K562 (cell line): Measurements from ENCODE around the gene PEX3. TPM values are rescaled to one million over a fixed set of nuclear protein-coding genes. Genes with fewer than 3 reads are reported as not detected.

Experiments
- ARID2 ChIP-seq: fragments of 450-650 bp; IDR thresholded peaks from 2 replicates; pipeline ENCODE4 v1.6.1; 2017; ENCODE audit warnings: antibody characterized with exemption, mild to moderate bottlenecking
- BRD4 ChIP-seq: fragments of 200-600 bp; sonication (generic); IDR thresholded peaks from 2 replicates; pipeline ENCODE4 v1.6.1; 2017; ENCODE audit warnings: inconsistent platforms
- BRF1 ChIP-seq: IDR thresholded peaks from 3 replicates; pipeline ENCODE4 v1.6.1; 2011; ENCODE audit warnings: borderline replicate concordance, mild to moderate bottlenecking; ENCODE audit not compliant: insufficient read length; ENCODE audit errors: extremely low read depth
- CREM ChIP-seq: IDR thresholded peaks from 2 replicates; pipeline ENCODE4 v1.6.1; 2014; ENCODE audit warnings: antibody characterized with exemption, low read depth
- ETS2 ChIP-seq: IDR thresholded peaks from 2 replicates; pipeline ENCODE4 v1.6.1; 2016; ENCODE audit warnings: borderline replicate concordance, missing genetic modification characterization, mild to moderate bottlenecking, moderate library complexity, missing compliant biosample characterization; ENCODE audit not compliant: poor library complexity, severe bottlenecking
- GTF2A2 ChIP-seq: IDR thresholded peaks from 2 replicates; pipeline ENCODE4 v1.6.1; 2016; ENCODE audit warnings: mild to moderate bottlenecking, missing genetic modification characterization, missing compliant biosample characterization
- HSF4 ChIP-seq: fragments of 250-450 bp; sonication (Bioruptor Pico); IDR thresholded peaks from 2 replicates; pipeline ENCODE4 v2.1.2; 2022; ENCODE audit warnings: mild to moderate bottlenecking, moderate library complexity, borderline replicate concordance
- RBM17 ChIP-seq: fragments of 200-400 bp; formaldehyde crosslinking; IDR thresholded peaks from 2 replicates; pipeline ENCODE4 v1.6.1; 2017; ENCODE audit warnings: low read depth, mild to moderate bottlenecking, low read length, borderline replicate concordance
- XRCC3 ChIP-seq: fragments of 450-650 bp; IDR thresholded peaks from 2 replicates; pipeline ENCODE4 v1.6.1; 2017; ENCODE audit warnings: mild to moderate bottlenecking, moderate library complexity
- ZBTB9 ChIP-seq: fragments of 450-650 bp; formaldehyde crosslinking; IDR thresholded peaks from 2 replicates; pipeline ENCODE4 v1.4.0; 2020; ENCODE audit warnings: mild to moderate bottlenecking, moderate library complexity
- ZFPM2 ChIP-seq: fragments of 250-450 bp; sonication (Bioruptor Pico); IDR thresholded peaks from 2 replicates; pipeline ENCODE4 v1.5.1; 2022; ENCODE audit warnings: mild to moderate bottlenecking
- polyA plus RNA-seq, 8 experiments: library from polyadenylated mRNA; depleted of rRNA in 4 of 8; stranded (reverse) in 5 of 8; unstranded in 3 of 8; fragments of >200 nt; fragmentation: Nextera tagmentation in 2 of 8; fragmentation: Illumina TruSeq in 1 of 8; extraction: Ambion mirVana in 2 of 8; extraction: Trizol in 1 of 8; gene quantifications; 2 replicates each; pipeline versions ENCODE4 v1.2.1 to v1.2.3, GENCODE V29; 2011 to 2014; ENCODE audit warnings: inconsistent platforms in 1 of 8, missing spikeins in 1 of 8
- total RNA-seq, 7 experiments: library from RNA; depleted of rRNA in 6 of 7; stranded (reverse); fragments of >200 nt in 6 of 7; fragmentation: Illumina TruSeq in 2 of 7; extraction: Trizol in 2 of 7; gene quantifications; 2 replicates each; pipeline versions ENCODE4 v1.2.1 to v1.2.3, GENCODE V29; 2011 to 2021; ENCODE audit warnings: low replicate concordance in 1 of 7
- TF ChIP-seq, protein P1 (sequence below): sonication (generic); formaldehyde crosslinking; IDR thresholded peaks from 2 replicates; pipeline ENCODE4 v1.8.0; 2023; ENCODE audit warnings: mild to moderate bottlenecking, missing genetic modification reagents
- TF ChIP-seq, protein P2 (sequence below): fragments of 450-650 bp; formaldehyde crosslinking; IDR thresholded peaks from 2 replicates; pipeline ENCODE4 v1.4.0; 2020; ENCODE audit warnings: mild to moderate bottlenecking, mixed read lengths
- TF ChIP-seq, protein P3 (sequence below): sonication (generic); formaldehyde crosslinking; IDR thresholded peaks from 2 replicates; pipeline ENCODE4 v1.8.1; 2023; ENCODE audit warnings: mild to moderate bottlenecking, missing genetic modification reagents

Gene PEX3
- total and polyA plus RNA-seq, 9 of the 15 experiments (the other 6 are each of a cell fraction or from before 2014, with no cell fraction given) = 17.3 to 69.6 (median 32.7) TPM

DNA sequence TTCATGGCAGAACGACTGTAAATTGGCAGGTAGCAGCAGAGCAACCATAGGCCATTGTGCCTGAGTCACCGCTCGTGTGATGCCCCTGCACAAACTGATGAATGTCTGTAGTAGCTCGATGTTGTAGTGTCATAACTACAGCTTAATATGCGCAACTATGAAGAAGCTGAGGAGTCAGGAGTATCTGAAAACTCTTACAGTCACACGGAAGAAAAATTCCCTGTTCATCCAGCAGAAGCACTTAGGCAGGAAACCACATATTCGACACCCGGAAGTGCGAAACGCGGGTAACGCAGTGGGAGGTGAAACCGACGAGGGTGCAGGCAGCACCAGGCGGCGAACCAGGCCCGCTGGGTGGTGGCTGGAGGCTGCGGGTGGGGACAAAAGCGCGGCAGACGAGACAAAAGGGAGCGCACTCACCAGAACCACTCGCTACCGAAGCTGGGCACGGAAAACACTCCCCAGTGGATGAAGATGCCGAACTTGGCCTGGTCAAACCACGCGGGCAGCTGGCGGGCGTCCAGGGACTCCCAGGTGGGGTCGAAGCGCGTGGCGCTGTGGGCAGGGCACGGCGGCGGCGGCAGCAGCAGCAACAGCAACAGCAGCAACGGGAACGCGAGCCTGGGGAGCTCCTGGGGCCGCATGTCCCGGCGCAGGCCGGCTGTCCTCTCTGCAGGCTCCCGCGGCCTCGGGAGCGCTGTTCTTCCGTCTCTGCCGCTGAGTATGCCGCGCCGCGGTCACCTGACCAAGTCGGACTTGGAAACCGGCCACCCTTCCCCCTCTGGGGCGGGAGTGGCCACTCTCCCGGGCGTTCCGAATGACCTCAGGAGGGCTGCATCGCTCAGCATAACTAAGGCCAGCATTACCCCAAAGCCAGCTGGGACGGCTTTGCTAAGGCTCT lies 60.6 kb downstream of the PEX3 start, which contains the start of gene FUCA2 (continued):
- TF ChIP-seq, protein P1, sequence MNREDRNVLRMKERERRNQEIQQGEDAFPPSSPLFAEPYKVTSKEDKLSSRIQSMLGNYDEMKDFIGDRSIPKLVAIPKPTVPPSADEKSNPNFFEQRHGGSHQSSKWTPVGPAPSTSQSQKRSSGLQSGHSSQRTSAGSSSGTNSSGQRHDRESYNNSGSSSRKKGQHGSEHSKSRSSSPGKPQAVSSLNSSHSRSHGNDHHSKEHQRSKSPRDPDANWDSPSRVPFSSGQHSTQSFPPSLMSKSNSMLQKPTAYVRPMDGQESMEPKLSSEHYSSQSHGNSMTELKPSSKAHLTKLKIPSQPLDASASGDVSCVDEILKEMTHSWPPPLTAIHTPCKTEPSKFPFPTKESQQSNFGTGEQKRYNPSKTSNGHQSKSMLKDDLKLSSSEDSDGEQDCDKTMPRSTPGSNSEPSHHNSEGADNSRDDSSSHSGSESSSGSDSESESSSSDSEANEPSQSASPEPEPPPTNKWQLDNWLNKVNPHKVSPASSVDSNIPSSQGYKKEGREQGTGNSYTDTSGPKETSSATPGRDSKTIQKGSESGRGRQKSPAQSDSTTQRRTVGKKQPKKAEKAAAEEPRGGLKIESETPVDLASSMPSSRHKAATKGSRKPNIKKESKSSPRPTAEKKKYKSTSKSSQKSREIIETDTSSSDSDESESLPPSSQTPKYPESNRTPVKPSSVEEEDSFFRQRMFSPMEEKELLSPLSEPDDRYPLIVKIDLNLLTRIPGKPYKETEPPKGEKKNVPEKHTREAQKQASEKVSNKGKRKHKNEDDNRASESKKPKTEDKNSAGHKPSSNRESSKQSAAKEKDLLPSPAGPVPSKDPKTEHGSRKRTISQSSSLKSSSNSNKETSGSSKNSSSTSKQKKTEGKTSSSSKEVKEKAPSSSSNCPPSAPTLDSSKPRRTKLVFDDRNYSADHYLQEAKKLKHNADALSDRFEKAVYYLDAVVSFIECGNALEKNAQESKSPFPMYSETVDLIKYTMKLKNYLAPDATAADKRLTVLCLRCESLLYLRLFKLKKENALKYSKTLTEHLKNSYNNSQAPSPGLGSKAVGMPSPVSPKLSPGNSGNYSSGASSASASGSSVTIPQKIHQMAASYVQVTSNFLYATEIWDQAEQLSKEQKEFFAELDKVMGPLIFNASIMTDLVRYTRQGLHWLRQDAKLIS (CRISPR knock-in tag) = peak; percentile 86; the same call in 1 of the 2 replicates
- TF ChIP-seq XRCC3 (no peak), GTF2A2 (tag) (no peak), HSF4 (CRISPR knock-in tag) (no peak), BRF1 (no peak), ARID2 (no peak), RBM17 (no peak), ETS2 (tag) (no peak), CREM (peak; percentile 67), ZBTB9 (CRISPR knock-in tag) (peak; percentile 73; the same call in 1 of the 2 replicates), ZFPM2 (CRISPR knock-in tag) (no peak; the same call in 1 of the 2 replicates), BRD4 (peak; percentile 94)
- TF ChIP-seq, protein P2, sequence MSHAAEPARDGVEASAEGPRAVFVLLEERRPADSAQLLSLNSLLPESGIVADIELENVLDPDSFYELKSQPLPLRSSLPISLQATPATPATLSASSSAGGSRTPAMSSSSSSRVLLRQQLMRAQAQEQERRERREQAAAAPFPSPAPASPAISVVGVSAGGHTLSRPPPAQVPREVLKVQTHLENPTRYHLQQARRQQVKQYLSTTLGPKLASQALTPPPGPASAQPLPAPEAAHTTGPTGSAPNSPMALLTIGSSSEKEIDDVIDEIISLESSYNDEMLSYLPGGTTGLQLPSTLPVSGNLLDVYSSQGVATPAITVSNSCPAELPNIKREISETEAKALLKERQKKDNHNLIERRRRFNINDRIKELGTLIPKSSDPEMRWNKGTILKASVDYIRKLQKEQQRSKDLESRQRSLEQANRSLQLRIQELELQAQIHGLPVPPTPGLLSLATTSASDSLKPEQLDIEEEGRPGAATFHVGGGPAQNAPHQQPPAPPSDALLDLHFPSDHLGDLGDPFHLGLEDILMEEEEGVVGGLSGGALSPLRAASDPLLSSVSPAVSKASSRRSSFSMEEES (CRISPR knock-in tag) = peak; percentile 92
- TF ChIP-seq, protein P3, sequence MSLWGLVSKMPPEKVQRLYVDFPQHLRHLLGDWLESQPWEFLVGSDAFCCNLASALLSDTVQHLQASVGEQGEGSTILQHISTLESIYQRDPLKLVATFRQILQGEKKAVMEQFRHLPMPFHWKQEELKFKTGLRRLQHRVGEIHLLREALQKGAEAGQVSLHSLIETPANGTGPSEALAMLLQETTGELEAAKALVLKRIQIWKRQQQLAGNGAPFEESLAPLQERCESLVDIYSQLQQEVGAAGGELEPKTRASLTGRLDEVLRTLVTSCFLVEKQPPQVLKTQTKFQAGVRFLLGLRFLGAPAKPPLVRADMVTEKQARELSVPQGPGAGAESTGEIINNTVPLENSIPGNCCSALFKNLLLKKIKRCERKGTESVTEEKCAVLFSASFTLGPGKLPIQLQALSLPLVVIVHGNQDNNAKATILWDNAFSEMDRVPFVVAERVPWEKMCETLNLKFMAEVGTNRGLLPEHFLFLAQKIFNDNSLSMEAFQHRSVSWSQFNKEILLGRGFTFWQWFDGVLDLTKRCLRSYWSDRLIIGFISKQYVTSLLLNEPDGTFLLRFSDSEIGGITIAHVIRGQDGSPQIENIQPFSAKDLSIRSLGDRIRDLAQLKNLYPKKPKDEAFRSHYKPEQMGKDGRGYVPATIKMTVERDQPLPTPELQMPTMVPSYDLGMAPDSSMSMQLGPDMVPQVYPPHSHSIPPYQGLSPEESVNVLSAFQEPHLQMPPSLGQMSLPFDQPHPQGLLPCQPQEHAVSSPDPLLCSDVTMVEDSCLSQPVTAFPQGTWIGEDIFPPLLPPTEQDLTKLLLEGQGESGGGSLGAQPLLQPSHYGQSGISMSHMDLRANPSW (CRISPR knock-in tag) = no peak
